Pulmonary artery endothelial cell (primary cell): ENCODE measurements around the gene PSEN2. TPM values are rescaled to one million over a fixed set of nuclear protein-coding genes. Genes with fewer than 3 reads are reported as not detected.

ENCODE experiments used
- DNase-seq: peaks from one replicate; pipeline ENCODE4 v3.0.0-alpha.2; 2011; ENCODE audit warnings: low read depth, low spot score
- total RNA-seq: library from RNA; depleted of rRNA; stranded (reverse); fragments of >200 nt; gene quantifications from 2 replicates; pipeline ENCODE4 v1.2.3, GENCODE V29; 2014

PSEN2 gene
- total RNA-seq, 1 donor from 2014 or later, result 23.8 TPM

DNA sequence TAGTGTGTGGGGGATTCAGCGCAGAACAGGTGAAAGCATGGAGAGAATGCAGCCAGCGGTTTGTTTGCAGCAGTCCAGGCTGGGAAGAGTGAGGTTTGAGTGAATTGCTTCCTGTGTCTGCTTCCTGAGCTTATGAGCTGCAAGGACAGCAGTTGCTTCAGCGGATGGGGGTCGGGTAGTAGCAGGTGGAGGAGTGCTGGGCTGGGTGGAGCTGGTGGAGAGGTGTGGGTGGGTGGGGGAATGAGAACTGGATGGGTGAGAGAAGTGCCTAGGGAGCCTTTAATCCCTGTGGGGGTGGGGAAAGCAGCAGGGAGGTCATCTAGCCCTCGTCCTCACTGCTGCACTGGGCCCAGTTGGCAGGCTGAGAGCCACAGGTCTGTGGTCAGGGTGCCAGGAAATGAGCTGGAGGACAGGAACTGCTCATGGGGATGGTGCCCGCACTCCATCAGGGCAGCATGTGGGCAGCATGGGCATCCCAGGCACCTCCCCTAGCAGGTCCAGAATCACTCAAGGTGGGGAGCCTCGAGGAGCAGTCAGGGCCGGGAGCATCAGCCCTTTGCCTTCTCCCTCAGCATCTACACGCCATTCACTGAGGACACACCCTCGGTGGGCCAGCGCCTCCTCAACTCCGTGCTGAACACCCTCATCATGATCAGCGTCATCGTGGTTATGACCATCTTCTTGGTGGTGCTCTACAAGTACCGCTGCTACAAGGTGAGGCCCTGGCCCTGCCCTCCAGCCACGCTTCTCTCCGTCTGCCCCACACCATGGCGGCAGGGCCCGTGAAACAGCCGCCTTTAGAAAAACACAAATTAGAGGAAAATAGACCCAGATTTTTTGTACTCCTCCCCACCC, 14.8 kb downstream of the PSEN2 start:
- no peak for DNase-seq

DNA sequence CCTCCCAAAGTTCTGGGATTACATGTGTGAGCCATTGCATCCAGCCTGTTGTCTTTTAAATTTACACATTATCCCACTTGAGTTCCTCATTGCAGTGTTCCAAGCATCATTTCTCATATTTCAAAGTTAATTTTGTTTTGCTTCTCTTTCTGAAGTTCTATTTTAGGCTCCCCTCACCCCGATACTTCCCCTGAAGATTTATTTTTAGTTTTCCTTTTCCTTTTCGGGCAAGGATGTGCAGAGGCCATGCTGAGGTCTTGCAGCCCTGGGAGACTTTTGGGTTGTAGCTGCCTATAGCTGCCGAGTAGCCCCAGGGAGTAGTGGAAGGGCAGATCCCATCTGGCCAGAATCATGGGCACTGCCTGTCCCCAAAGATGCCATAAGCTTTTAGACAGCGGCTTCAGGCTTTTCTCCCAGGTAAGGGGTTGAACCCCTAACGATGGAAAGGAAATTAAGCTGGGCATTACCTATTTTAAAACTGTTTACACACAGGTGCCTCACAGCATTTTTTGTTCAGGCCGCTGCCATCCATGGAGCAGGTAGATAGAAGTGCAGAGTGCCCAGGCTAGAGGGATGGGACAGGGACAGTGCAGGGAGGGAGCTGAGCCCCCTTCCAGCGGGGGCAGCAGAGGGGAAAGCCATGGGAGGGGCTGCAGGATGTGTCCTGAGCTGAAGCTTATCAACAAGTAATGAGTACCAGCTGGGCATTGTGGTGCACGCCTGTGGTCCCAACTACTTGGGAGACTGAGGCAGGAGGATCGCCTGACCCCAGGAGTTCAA, 15.9 kb downstream of the PSEN2 start:
- no peak for DNase-seq

DNA sequence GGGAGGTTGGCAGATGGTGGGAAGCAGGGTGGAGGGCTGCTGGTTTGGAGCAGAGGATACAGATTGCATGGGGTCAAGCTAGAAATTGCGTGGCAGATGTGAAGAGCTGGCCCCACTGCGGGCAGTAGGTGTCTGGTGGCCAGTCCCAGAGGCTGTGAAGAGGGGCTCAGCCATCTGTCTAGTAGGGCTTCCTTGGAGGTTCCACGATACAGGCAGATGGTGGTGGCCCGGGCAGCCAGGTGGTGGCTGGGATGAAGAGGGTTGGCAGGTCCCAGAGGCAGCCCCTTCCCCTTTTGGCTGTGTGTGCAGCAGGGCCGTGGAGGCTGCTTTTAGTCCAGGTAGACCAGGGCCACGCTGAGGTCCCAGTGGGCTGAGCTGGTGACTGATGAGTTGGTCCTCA, 16.6 kb downstream of the PSEN2 start:
- no peak for DNase-seq

DNA sequence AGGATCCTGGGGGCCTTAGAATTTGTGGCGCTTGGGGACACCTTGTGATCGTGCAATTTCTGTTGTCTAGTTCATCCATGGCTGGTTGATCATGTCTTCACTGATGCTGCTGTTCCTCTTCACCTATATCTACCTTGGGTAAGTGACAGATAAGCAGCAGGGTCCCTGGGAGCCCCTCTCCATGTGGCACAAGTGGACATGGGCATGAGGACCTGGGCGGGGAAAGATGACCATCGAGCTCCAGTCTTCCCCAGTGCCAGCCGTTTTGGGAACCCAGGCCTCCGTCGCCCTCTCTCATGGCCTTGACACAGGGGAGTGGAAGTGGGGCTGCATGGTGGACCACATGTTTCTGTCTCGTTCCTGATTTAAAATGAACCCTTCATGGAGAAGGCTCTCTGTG, 17.6 kb downstream of the PSEN2 start:
- no peak for DNase-seq

DNA sequence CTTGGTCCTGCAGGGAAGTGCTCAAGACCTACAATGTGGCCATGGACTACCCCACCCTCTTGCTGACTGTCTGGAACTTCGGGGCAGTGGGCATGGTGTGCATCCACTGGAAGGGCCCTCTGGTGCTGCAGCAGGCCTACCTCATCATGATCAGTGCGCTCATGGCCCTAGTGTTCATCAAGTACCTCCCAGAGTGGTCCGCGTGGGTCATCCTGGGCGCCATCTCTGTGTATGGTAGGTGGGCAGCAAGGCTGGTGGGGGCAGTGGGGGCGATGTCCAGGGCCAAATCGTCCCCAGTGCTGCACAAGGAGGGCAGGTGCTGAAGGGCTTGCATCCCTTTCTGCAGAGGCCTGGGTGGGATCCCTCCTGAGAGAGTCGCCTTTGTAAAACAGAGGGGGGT, 18.4 kb downstream of the PSEN2 start:
- no peak for DNase-seq

DNA sequence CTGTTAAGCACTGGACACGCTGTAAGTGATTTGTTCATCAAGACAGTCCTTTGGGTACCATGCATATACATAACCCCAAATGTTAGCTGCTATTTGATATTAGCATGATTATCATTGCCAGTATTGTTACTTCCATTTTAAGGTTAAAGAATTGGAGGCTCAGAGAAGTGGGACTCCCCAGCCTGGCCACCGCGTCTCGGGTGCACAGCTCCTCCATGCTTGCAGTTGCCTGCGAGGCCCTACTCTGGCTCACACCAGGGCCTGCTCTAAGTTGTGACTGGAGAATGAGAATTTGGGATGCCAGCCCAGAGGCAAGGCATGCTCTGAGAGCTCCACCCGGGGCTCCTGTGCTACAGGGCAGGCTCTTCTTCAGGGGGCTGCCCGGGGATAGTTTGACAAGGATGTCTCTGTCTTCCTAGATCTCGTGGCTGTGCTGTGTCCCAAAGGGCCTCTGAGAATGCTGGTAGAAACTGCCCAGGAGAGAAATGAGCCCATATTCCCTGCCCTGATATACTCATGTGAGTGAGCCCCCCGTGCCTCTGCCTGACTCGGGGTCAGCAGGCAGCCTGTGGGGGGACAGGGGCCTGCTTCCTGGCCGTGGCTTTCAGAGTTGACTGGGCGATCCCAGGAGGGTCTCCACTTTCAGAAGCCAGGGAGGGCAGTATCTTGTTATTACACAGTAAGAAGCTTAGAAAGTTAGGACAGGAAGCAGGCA, 19.4 kb downstream of the PSEN2 start:
- DNase-seq, result no peak

DNA sequence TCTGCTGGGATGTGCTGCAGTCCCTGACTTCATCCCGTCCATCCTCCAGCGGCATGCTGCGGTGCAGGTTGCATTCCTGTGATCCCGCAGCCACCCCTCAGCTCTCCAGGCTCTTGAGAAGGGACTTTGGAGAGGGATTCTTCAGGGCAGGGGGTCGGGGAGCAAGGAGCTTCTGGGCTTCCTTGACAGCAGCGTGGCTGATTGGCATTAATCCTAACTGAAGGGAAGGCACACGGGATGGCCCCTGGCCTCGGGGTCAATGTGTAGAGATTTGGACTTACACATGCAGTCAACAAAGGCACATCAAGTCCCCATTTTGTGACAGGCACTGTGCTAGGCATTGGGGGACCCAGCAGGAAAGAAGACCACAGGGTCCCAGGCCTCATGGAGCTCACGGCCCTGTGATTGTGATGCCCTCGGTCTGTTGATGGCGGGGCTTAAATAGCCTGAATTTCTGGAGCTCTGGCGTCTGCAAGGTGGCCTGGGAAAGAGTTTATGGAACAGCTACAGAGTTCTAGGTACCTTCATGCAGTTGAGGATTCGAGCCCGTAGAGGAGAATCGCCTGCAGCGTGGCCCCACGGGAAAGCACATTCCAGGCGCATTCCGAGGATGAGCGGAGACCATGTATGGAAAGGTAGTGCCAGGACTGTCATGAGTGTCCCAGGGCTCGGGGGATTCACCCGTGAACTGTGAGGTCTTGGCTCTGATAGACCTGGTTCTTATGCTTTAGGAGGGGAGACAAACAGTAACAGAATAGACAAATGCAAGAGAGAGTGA, 20.1 kb downstream of the PSEN2 start:
- no peak for DNase-seq

DNA sequence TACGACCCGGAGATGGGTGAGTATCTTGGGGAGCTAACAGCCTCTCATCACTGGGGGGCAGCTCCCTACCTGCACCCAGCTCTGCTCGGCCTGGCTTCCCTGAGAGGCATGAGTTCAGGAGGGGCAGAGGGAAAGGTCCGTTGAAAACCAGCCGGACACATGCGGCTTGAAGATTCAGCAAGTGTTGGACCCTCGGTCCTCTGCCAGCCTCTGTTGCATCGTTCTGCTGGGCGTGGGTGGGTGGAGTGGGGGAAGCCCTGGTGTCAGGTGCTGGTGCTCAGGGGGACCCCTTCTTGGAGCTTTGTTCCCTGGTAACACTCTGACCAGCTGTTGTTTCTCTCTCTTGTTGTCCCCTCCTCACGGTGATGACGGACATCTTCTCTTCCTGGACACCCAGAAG, 20.9 kb downstream of the PSEN2 start:
- no peak for DNase-seq

DNA sequence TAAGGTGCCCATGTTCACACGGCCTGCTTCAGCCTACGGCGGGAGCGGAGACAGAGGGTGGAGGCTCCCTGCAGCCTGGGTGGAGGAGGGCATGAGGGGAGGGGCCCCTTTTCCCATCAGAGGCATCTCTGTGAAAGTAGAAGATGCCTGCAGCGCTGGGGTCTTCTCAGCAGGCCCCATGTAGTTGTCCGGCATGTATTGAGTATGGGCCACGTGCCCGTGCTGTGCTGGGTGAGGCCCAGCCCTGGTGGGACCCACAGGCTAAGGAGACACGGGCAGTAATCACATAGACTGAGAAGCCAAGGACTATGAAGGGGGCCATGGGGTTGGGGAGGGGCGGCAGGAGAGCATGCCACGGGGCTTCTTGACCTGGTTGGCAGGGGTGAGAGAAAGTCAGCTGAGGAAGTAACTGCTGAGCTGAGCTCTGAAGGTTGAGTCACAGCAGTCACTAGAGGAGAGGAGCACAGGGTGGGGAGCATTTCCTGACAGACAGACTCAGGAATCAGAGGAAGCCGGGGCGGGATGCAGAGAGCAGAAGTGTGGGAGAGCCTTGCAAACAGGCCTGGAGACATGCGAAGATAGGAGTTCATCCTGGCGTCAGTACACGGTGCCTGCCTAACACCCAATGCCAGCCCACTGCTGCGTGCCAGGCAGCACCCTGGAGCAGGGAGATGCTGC, 21.6 kb downstream of the PSEN2 start:
- DNase-seq, result no peak

DNA sequence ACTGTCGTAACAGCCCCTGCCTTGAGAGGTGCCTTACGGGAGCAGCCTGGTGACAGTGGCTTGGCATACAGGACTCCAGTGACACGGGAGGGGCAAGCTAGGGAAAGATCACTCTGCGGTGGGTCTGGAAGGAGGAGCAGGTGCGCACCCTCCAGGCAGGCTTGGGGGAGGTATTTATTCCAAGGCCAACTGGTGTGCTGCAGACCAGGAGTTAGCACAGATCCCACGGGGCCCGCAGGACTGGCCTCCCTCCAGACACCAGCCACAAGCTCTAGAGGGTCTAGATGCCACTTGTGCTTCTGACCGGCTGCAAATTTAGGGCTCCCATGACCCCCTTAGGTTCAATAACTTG, 22.1 kb downstream of the PSEN2 start:
- DNase-seq, result no peak

DNA sequence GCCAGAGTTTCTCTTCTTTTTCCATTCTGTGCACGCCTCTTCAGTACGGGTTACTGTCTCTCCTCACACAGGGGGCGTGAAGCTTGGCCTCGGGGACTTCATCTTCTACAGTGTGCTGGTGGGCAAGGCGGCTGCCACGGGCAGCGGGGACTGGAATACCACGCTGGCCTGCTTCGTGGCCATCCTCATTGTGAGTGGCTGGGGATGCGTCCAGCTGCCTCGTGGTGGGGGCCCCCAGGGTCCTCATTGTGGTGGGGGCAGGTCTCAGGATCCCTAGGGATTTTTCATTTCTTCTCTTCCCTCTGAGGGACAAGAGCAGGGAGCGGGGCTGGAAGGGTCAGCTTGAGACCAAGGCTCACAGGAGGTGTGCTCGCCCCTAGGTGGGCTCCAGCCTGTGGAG, 23.5 kb downstream of the PSEN2 start:
- no peak for DNase-seq

DNA sequence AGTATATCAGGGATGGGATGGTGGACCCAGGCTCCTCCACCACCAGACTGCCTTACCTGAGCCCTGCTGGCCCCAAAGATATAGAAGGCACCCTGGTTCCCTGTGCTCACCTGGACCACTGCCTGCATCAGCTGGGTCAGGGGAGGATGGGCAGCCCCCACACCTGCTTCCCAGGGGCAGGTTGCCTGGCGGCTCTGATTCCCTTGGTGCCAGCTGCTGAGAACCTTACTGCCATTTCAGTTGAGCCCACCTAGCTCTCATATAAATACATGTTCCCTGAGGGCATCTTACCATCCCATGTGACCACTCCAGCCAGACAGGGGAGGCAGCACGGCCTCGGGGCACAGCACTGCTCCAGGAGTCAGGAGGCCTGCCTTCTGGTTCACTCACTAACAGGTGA, 24.4 kb downstream of the PSEN2 start:
- no peak for DNase-seq

DNA sequence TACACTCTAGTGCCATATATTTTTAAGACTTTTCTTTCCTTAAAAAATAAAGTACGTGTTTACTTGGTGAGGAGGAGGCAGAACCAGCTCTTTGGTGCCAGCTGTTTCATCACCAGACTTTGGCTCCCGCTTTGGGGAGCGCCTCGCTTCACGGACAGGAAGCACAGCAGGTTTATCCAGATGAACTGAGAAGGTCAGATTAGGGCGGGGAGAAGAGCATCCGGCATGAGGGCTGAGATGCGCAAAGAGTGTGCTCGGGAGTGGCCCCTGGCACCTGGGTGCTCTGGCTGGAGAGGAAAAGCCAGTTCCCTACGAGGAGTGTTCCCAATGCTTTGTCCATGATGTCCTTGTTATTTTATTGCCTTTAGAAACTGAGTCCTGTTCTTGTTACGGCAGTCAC, 25.2 kb downstream of the PSEN2 start:
- no peak for DNase-seq

DNA sequence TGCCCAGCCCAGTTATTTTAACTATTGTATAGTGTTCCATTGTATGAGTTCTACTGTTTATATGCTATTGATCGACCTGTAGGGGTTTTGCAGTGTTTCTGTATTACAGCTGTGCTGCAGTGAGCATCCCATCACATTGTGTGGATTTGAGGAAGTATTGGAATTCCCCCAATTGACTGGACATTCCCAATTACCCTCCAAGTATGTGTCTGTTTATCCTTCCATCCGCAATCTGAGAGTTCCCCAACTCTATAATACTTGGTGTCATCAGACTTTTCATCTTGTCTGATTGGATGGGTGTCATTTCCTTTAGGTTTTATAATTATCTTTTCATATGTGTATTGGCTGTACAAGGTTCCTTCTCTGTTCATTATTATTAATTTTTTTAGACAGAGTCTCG, 27.8 kb downstream of the PSEN2 start:
- DNase-seq, result no peak

DNA sequence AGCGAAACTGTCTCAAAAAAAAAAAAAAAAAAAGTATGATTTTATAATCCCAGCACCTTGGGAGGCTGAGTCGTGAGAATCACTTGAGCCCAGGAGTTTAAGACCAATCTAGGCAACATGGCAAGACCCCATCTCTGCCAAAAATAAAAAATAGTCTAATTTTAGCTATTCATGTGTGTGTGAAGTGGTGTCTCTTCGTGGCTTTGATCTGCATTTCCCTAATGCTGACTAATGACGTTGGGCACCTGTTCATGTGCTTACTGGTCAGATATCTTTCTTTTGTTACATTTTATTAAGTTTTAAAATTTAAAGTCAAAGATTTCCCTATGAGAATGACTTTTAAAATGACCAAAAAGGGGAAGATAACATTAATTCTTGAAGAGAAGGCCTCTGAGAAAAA, 31.0 kb downstream of the PSEN2 start:
- no peak for DNase-seq

DNA sequence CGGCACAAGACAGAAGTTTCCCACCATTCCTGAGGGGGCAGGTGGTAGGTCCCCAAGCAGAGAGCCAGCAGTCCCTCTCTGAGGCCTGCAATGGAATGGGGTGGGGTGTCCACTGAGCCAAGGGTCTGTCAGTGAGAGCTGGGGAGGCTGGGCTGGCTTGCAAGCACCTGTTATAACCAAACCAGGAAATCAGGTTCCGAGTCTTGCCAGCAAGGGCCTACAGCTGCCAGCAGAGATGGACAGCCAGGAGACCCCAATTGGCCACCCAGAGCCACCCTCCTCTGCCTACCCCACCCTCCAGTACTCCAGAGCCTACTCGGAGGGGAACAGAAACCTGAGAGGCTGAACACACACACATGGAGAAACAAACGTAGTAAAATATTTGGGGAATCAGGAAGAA, 32.2 kb downstream of the PSEN2 start:
- DNase-seq, result no peak

DNA sequence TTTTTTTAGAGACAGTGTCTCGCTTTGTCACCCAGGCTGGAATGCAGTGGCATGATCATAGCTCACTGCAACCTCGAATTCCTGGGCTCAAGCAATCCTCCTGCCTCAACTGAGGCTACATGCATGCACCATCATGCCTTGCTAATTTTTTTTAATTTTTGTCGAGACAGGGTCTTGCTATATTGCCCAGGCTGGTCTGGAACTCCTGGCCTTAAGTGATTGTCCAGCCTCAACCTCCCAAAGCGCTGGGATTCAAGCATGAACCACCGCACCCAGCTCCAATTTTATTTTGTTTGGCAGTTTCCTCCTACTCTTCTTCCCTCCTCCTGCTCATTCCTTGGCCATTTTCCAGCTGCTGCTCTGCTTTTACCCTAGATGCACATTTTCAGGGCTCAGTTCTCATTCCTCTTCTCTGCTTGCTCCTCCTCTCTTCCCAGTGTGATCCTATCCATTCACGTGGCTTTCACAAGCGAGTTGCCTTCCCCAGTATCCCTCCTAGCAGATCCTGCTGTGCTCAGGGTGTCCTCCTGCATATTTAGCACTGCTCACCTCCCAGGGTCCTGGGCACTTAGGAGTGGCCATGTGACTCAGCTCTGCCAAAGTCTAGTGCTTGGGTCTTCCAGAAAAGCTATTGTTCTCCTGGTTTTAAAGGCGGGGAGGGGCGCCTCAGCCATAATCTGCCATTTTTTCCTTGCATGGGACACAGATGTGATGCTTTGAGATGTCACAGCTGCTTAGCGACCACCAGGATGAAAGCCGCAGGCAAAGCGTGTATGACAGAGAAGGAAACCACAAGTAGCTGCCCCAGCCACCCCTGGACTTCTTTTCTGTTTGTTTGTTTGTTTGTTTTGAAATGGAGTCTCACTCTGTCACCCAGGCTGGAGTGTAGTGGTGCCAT, 33.7 kb downstream of the PSEN2 start:
- DNase-seq, result no peak

DNA sequence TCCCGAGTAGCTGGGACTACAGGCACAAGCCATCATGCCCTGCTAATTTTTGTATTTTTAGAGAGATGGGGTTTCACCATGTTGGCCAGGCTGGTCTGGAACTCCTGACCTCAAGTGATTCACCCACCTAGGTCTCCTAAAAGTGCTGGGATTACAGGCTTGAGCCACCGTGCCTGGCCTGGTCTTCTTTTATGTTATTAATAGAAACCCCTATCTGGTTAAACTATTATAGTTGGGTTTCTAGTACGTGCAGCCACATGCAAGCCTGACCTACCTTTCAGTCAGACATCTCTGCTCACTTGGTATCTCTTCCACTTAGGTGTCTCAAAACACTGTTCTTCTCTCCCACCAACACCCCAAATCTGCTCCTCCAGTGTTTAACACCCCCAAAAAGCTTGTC, 34.4 kb downstream of the PSEN2 start:
- no peak for DNase-seq

DNA sequence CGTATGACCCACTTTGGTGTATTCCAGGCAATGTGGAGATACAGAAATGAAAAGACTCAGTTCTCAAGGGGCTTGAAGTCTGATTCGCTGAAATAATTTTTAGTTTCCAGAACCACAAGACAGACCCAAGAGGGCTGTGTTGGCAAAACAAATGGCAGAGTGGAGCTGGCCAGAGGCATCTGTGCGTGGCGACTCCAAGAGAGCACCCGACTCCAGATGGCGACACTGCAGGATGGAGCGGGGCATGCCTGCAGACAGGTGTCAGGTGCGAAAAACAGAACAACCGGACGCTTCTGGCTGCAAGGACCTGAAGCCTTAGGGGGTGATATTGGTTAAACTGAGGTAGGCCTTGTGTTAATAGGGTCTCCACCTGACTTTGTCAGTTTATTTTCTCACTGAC, 38.0 kb downstream of the PSEN2 start:
- DNase-seq, result no peak

DNA sequence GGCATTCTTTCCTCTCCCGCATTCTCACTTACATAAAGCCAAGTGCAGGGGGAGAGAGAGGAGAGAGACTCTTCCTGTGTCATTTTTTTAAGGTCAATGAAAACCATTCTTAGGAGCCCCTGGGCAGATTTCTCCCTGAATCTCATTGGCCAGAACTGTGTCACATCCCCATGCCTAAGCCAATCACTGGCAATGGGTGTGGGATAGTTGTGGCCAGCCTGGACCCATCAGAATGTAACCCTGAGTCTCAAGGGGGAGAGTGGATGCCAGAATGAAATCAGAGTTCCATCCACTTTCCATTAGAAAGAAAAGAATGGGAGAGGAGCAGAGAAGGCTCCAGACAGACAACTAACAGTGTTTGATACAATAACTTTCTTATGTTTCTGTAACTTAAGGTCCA, 38.5 kb downstream of the PSEN2 start:
- no peak for DNase-seq
